ENCODE results near the gene BRWD1. TPM values are rescaled to one million over a fixed set of nuclear protein-coding genes. Genes with fewer than 3 reads are reported as not detected.

The BRWD1 gene
- total and polyA plus RNA-seq, 2 of the 8 experiments (the other 6 are each of a cell fraction or from before 2014, with no cell fraction given), result 9.3 to 45.2 TPM

DNA sequence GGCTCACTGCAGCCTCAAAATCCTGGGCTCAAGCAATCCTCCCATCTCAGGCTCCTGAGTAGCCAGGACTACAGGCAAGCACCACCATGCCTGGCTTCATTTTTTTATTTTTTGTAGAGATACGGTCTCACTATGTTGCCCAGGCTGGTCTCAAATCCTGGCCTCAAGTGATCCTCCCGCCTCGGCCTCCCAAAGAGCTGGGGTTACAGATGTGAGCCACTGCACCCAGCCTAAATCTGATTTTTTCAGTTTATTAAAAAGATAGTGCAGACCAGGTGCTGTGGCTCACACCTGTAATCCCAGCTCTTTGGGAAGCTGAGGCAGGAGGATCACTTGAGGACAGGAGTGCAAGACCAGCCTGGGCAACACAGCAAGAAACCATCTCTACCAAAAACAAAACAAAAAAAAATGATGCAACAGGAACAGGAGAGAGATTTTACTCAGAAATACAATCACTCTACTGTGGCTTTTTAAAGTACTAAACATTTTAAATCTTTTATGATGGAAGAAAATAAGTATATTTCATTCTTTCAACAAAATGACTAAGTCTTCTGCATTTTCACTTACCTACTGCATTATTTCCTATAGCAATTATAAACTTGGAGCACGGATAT lies 132.1 kb downstream of the BRWD1 start:
- peaks cover 7% of the 10 kb centered on the region; the same call in 1 of the 2 replicates for H3K23me2 ChIP-seq (ENCODE audit: low read depth, low read length)
- peaks cover 0 to 3% of the 10 kb centered on the region in 2 experiments for H4K20me1 ChIP-seq (replicated peaks in 1 of 2; ENCODE audit: control insufficient read depth in 1 of 2, insufficient read depth in 2 of 2, low read length in 2 of 2)
- no peak for TF ChIP-seq RNF2 (IDR thresholded peaks at IDR 0.05; ENCODE audit: borderline replicate concordance, low read depth, low read length, missing control alignments, poor library complexity, severe bottlenecking)
- TF ChIP-seq GABPA (IDR thresholded peaks at IDR 0.05; ENCODE audit: borderline replicate concordance, insufficient read depth, low read length), result no peak
- TF ChIP-seq, protein P1, sequence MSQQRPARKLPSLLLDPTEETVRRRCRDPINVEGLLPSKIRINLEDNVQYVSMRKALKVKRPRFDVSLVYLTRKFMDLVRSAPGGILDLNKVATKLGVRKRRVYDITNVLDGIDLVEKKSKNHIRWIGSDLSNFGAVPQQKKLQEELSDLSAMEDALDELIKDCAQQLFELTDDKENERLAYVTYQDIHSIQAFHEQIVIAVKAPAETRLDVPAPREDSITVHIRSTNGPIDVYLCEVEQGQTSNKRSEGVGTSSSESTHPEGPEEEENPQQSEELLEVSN (IDR thresholded peaks at IDR 0.05), result no peak
- TF ChIP-seq SUZ12 (IDR thresholded peaks at IDR 0.05; ENCODE audit: low read length), result no peak
- peaks cover 0 to 5% (median 3%) of the 10 kb centered on the region in 4 experiments; a peak in 4 of 7 replicates for H3K4me1 ChIP-seq (replicated peaks in 1 of 4; ENCODE audit: control insufficient read depth in 3 of 4, insufficient read depth in 4 of 4, low read length in 3 of 4)
- H3K23ac ChIP-seq (ENCODE audit: insufficient read length), result no peak overlapping the region
- CTCF ChIA-PET (ENCODE audit: partially characterized antibody), result interaction anchor here (0.6 to 1.8 kb wide), 4 partner anchors 10 to 696 kb away, joined by 3 to 7 read pairs (median 3); no protein-coding TSS in a partner anchor
- H3K4ac ChIP-seq (replicated peaks; ENCODE audit: insufficient read length, low read depth, low read length), result no peak overlapping the region
- WGBS, 2 experiments (ENCODE audit: extremely low coverage in 1 of 2, insufficient coverage in 1 of 2, insufficient read length in 1 of 2, insufficient replicate concordance in 2 of 2, low coverage in 1 of 2, low lambda C conversion rate in 2 of 2, missing lambda C conversion rate in 1 of 2), result 92% methylated on average over 4 of the region's 4 CpGs; no CpG with 5 or more reads in 1 of the 2 experiments
- no peak overlapping the region for H2BK5ac ChIP-seq (ENCODE audit: low read depth, low read length)
- peaks cover 2 to 40% (median 10%) of the 10 kb centered on the region in 4 experiments; a peak in 5 of 8 replicates for H3K36me3 ChIP-seq (ENCODE audit: control insufficient read depth in 2 of 4, insufficient read depth in 4 of 4, low read length in 3 of 4)
- no peaks in the 10 kb centered on the region for H3K27me3 ChIP-seq (replicated peaks in 1 of 4; ENCODE audit: control insufficient read depth in 3 of 4, extremely low read depth in 1 of 4, insufficient read depth in 3 of 4, low read length in 3 of 4)
- no peak overlapping the region for H3K56ac ChIP-seq (replicated peaks; ENCODE audit: insufficient read length, low read depth, low read length)
- POLR2A ChIA-PET (ENCODE audit: partially characterized antibody), result interaction anchor here (1.0 to 1.7 kb wide), 4 partner anchors 8 to 166 kb away, joined by 3 to 5 read pairs (median 4); partner anchors contain the start of gene BRWD1
- H3K79me2 ChIP-seq (ENCODE audit: control insufficient read depth in 1 of 2, insufficient read depth in 2 of 2, low read length in 2 of 2), result peaks cover 0 to 24% of the 10 kb centered on the region in 2 experiments; a peak in 3 of 4 replicates
- H2AK5ac ChIP-seq (ENCODE audit: low read depth, low read length), result no peak overlapping the region
- H4K5ac ChIP-seq (ENCODE audit: insufficient read length, low read depth, low read length), result no peak overlapping the region
- no peaks in the 10 kb centered on the region for H3K9me3 ChIP-seq (ENCODE audit: insufficient read depth in 2 of 2, low read depth in 1 of 2, low read length in 1 of 2)
- DNase-seq (ENCODE audit: low read depth in 1 of 2, low spot score in 2 of 2) (no peak), FAIRE-seq (no peak)
- H4K8ac ChIP-seq (ENCODE audit: extremely low read depth, insufficient read depth, low read length), result no peak overlapping the region
- H3K27ac ChIP-seq (ENCODE audit: low read depth, low read length), result no peak overlapping the region
- peaks cover 3% of the 10 kb centered on the region; the same call in 1 of the 2 replicates for H3K79me1 ChIP-seq (ENCODE audit: low read depth, low read length)
- H3K9ac ChIP-seq (replicated peaks in 1 of 4; ENCODE audit: extremely low read depth in 1 of 4, low read depth in 3 of 4, low read length in 3 of 4), result no peak overlapping the region
- H2AFZ ChIP-seq (ENCODE audit: low read length), result no peak overlapping the region
- no peak overlapping the region for H3K14ac ChIP-seq (ENCODE audit: insufficient read length)
- H2BK120ac ChIP-seq (replicated peaks; ENCODE audit: low read depth, low read length), result no peak overlapping the region
- no peak overlapping the region for H2BK12ac ChIP-seq (ENCODE audit: low read depth, low read length)
- peak overlapping the region in 1 of 2 experiments; percentile 72; a peak in 1 of 4 replicates for H3K4me2 ChIP-seq (ENCODE audit: insufficient read depth in 1 of 2, low read depth in 2 of 2, low read length in 2 of 2)
- H3K4me3 ChIP-seq (ENCODE audit: extremely low read depth in 1 of 4, insufficient read depth in 2 of 4, low read depth in 3 of 4, low read length in 4 of 4), result peak overlapping the region in 1 of 4 experiments; percentile 94; a peak in 1 of 8 replicates
- H3K18ac ChIP-seq (ENCODE audit: extremely low read depth, low read length), result no peak overlapping the region
- no peak overlapping the region for H2BK15ac ChIP-seq (ENCODE audit: low read length)
- no peak overlapping the region for H4K91ac ChIP-seq (replicated peaks; ENCODE audit: insufficient read length, low read length)
- no peak overlapping the region for H2BK20ac ChIP-seq (ENCODE audit: low read length)

All from H1 (cell line).